Stimulated activated CD4-positive, alpha-beta T cell treated with anti-CD3 and anti-CD28 coated beads, TNF-alpha, amount 100 ng/mL, for 4 hours (primary cell): Measurements from ENCODE around the gene KIAA2012.

Experiments used
- DNase-seq, 3 experiments: peaks; one replicate each; pipeline ENCODE4 v3.0.0-alpha.2; 2020; ENCODE audit warnings: low read depth in 3 of 3

KIAA2012 gene

DNA sequence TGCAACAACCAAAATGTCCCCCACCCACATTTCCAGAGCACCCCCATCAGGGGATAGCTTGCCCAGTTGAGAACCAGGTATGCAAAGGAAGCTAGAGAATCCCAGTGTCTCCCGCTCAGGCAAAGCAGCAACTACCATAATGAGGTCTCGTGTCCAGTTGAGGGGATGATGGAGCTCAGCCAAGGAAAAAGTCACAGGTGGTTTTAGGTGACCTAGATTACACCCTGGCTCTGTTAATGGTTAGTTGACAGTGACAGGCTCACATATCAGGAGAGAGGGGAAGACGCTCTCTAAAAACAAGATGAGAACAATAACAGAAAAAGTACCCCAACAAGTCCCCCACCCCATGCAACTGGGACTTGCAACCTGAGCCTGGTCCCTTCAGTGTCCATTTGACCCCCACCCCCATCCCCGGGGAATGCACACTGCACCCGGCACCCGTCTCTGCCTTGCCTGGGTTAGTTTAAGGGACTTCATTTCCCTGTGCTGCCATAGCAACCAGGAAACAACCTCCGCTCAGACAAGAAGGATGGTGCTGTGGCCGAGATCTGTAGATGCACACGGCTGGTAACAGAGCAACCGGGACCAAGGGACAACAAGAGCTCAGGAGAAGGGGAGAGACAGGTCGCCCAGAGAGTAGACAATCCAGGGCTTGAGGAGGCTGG, at the start of gene KIAA2012:
Gene KIAA2012, plus strand, starts transcription at position 519 of the 665 bp plus-strand sequence. CDS start 373 bp downstream, outside the sequence.
- DNase-seq = no peak

GRCh38 chr2:202023904-202024266, 49.2 kb upstream of the KIAA2012 start:
- no peak for DNase-seq

DNA sequence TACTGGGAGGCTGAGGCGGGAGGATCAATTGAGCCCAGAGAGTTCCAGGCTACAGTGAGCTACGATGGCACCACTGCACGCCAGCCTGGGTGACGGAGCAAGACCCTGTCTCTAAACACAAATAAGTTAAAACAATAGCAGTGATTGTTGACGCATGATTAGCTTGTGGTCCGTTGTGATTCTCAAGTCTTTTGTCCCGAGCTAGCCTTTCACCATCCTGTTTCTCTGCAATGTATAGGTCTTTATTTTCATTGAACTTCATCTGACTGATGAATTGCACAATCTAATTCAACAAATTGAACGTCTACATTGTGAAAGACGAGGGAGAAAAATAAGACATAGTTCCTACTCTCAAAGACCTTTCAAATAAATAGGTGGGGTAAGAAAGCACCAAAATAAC, 48.2 kb upstream of the KIAA2012 start:
- no peak for DNase-seq

DNA sequence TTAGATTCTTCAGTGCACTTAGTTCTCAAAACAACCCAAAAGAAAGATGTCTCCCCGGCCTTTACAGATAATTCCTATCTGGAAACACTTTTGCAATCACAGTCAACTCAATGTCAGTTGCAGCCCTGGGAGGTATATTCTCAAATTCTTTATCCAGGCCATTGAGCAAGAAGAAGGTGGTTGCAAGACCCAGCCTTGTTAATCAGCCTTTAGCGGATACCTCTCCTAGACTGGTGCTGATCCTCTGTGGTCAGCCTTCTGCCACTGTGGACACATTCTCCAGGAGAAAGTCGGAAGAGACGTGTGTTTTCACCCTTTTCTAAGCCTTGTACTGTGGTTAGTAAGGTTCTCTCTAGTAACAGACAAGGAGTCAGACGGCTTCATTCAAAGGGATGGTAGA, 47.2 kb upstream of the KIAA2012 start:
- no peak for DNase-seq

GRCh38 chr2:202026507-202026906, 46.5 kb upstream of the KIAA2012 start:
- DNase-seq = no peak

- DNase-seq = no peak
Measured at GRCh38 chr2:202030691-202031090, 42.4 kb upstream of the KIAA2012 start.

- no peak for DNase-seq
Measured at GRCh38 chr2:202031246-202031951, 41.7 kb upstream of the KIAA2012 start.

DNA sequence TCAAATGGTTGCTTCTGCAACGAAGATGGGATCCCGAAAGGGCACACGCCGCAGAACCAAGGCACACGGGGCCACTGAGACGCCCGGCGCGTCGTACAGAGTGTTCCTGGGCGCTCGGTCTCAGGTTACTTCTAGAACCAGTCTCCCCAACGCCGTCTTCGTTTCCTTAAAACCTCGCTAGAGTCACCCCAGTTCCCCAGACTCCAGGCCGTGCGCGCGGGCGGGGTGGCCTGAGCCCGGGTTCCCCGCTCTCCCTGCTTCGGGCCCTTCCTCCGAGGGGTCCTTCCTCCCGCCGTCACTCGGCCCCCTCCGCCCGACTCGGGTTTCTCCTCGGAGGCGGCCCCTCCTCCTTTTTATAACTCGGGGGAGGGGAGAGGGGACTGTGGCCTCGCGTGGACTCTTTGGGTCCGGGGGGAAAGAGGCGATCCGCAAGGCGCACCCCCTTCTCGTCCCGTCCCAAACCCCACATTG, 40.2 kb upstream of the KIAA2012 start:
- peak in 2 of 3 experiments; percentile 17 to 22 for DNase-seq

GRCh38 chr2:202033317-202034248, 39.5 kb upstream of the KIAA2012 start, which contains the start of gene FZD7:
FZD7 (plus strand) TSS chr2:202033855; CDS start chr2:202034648, 793 bp downstream.
- DNase-seq = peak; percentile 70 to 75 (median 73)

- peak in 1 of 3 experiments; percentile 7 for DNase-seq
Measured at GRCh38 chr2:202034249-202035088, 38.6 kb upstream of the KIAA2012 start.

GRCh38 chr2:202035089-202035940, 37.7 kb upstream of the KIAA2012 start:
- no peak for DNase-seq

DNA sequence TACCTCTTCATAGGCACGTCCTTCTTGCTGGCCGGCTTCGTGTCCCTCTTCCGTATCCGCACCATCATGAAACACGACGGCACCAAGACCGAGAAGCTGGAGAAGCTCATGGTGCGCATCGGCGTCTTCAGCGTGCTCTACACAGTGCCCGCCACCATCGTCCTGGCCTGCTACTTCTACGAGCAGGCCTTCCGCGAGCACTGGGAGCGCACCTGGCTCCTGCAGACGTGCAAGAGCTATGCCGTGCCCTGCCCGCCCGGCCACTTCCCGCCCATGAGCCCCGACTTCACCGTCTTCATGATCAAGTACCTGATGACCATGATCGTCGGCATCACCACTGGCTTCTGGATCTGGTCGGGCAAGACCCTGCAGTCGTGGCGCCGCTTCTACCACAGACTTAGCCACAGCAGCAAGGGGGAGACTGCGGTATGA, 37.1 kb upstream of the KIAA2012 start:
- no peak for DNase-seq

- no peak for DNase-seq
Measured at GRCh38 chr2:202036601-202037037, 36.4 kb upstream of the KIAA2012 start.

DNA sequence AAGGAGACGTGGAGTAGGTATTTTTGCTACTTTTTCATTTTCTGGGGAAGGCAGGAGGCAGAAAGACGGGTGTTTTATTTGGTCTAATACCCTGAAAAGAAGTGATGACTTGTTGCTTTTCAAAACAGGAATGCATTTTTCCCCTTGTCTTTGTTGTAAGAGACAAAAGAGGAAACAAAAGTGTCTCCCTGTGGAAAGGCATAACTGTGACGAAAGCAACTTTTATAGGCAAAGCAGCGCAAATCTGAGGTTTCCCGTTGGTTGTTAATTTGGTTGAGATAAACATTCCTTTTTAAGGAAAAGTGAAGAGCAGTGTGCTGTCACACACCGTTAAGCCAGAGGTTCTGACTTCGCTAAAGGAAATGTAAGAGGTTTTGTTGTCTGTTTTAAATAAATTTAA, 36.0 kb upstream of the KIAA2012 start:
- no peak for DNase-seq

DNA sequence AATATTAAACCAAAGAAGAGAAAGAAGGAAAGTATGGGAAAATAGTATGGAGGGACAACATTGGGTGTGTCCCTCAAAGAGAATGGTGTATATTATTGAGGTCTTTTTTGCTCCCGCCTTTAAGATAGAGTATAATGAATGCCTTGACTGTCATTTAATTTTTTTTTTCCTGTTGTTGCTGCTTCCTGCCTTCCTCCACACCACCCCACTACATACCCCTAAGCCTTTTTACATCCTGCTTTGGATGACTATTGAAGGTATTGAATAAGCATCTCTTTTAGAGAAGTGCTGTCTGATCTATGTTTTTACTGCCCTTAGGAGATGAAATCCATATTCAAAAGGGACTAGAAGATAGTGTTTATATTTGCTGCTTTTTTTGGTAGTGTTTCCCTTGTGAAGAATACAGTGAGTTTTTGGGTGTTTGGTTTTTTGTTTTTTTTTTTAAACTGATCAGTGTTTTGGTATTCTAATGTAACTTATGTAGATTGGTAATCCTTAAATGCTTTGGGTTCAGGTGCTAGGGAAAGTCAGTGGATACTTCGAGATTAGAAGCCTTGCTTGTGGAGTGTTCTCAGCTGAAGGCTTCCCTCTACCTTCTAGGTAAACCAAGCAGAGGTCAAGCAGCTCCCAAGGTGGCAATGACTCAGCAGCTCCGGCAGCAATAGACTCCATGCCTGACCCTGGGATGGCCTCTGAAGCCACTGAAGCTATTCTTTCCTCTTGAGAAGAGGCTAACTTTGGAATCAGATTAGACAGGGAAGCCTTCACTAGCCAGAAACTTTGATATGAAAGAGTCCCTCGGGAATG, 34.4 kb upstream of the KIAA2012 start:
- no peak for DNase-seq

DNA sequence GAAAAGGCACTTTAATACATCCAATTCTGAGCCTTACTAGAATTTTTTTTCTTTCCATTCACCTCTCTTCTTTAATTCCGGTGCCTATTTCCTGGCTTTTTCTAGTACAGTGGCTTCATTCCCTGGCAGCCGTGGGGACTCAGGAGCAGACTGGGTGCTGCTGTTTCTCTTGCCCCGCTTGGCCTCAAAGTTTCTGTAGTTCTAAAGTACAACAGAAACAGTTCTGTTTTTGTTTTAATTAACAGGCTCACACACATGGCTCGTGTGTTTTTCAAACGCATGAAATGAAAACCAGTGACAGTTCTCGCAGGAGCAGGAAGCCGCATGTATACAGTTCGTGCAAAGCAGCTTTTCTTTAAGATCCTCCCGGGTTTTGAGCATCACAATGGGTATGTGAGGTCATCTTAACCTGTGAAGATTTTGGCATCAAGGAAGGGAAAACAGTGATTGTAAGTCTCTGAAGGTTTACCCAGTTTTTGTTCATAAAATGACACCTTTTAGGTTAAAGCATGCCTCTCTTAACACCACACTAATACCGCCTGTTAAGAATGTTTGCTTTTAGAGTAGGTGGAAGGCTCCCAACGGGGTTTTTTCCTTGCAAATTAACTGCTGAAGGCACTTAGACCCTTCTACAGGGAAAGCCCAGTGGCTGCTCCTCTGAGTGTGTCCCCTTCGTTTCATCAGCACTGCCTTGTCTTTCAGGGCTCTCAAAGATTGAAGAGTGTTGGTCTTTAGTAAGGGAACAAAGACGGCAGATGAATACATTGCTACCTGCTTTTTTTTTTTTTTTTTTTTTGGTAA, 33.6 kb upstream of the KIAA2012 start:
- DNase-seq = no peak

DNA sequence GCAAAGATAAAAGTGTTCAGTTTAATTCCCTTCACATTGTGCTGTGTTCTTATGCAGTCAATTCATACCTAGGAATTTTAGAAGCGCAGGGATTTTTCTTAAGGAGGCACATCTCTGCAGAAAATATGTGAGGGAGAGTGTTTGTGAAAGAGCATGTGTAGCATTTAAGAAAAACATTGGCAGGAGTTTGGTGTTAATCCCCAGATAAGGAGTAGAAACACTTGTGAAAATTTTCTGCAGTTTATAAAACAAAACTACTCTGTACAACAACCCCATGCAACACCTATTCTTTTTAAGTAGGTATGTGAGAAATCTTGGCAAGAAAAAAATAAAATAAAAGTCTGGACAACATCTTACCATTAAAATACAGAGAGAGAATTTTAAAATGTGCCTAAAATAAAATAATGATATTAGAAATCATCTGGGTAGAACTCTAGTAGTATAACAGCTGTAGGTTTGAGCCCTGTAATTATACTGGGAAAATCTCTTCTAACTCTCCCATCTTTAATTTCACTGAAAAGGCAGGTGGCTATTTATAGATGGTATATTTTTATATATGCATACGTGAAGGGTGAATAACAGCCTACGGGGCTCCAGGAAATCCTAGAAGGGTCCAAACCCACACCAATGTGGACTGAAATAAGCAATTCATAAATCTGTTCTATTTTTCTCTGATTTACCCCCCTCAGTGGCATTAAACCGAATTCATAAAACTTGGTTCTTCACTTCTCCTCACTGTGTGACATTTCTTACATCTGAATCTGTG, 32.8 kb upstream of the KIAA2012 start:
- no peak for DNase-seq

DNA sequence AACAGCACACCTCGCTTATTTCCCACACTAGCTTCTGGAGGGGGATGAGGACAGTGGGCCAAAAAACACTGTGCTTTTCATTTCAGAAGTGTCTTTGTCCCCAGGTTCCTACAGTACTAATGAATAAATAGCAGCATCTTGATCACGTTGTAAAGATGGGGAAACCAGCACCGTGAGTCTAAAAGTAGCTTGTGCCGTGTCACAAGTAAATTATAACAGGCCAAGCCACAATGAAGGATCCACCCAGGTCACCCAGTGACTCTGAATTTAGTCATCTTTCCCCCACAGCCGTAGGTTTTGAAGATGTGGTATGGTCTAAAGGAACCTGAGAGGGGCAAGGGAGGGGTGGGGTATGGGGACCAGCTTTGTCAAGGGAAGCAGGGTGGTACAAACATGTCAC, 30.6 kb upstream of the KIAA2012 start:
- DNase-seq = no peak
